Ovary (tissue), 9 donors: ENCODE data around the gene PCSK2. TPM values are rescaled to one million over a fixed set of nuclear protein-coding genes. Genes with fewer than 3 reads are reported as not detected.
"Not testable (repeated sequence)": the region's sequence is repeated elsewhere in the genome, so short reads cannot be mapped to it uniquely, and the experiment has no call there.

Source experiments
- DNase-seq, 5 donors: peaks; one replicate each; pipeline ENCODE4 v3.0.0-alpha.2; 2019 to 2020
- H3K27ac ChIP-seq, 2 donors: fragments of 200-600 bp; one replicate each; pipeline versions ENCODE4 v1.5.1 to v1.8.0; 2019 to 2022
- H3K27me3 ChIP-seq: fragments of 200-600 bp; one replicate; pipeline ENCODE4 v1.8.0; 2022
- H3K36me3 ChIP-seq: fragments of 200-600 bp; sonication (generic); one replicate; pipeline ENCODE4 v1.5.1; 2019
- H3K4me1 ChIP-seq: one replicate; pipeline ENCODE4 v1.8.1; 2013; ENCODE audit warnings: mild to moderate bottlenecking, moderate library complexity; ENCODE audit not compliant: insufficient read depth
- H3K4me3 ChIP-seq: fragments of 200-600 bp; sonication (generic); one replicate; pipeline ENCODE4 v1.5.1; 2017
- H3K9me3 ChIP-seq, 2 donors: fragments of 200-600 bp in 1 of 2; sonication (generic) in 1 of 2; one replicate each; pipeline versions ENCODE4 v1.5.1 to v1.8.1; 2013 to 2019; ENCODE audit warnings: mild to moderate bottlenecking in 1 of 2, moderate library complexity in 1 of 2
- EP300 ChIP-seq: sonication (generic); formaldehyde crosslinking; IDR thresholded peaks from one replicate; pipeline ENCODE4 v1.6.1; 2017; ENCODE audit warnings: antibody characterized with exemption
- POLR2A ChIP-seq: fragments of 450-650 bp; IDR thresholded peaks from one replicate; pipeline ENCODE4 v1.6.1; 2017; ENCODE audit warnings: antibody characterized with exemption, mild to moderate bottlenecking, moderate library complexity
- WGBS, 3 donors: extraction: QIAGEN DNeasy Blood & Tissue Kit in 1 of 3; methylation state at CpG; one replicate each; pipeline versions ENCODE4 v1.1.5 to v1.1.7; 2013 to 2017; 5-methylcytosine and 5-hydroxymethylcytosine counted together
- intact Hi-C, 4 donors: fragments of 100-400 bp; cut with DNase I; formaldehyde crosslinking; loops; one replicate each; pipeline versions ENCODE4 v1.11.0 to v1.15.1; 2022 to 2023
- polyA plus RNA-seq, 2 donors: library from polyadenylated mRNA; stranded (reverse); fragments of 200-250 nt in 1 of 2; fragments of 350-450 nt in 1 of 2; fragmentation: Illumina TruSeq in 1 of 2; extraction: RNeasy Lipid Tissue Mini Kit (QIAGEN cat#74804) in 1 of 2; gene quantifications; one replicate each; pipeline ENCODE4 v1.2.3, GENCODE V29; 2013 to 2014
- total RNA-seq, 7 donors: library from RNA; depleted of rRNA in 2 of 7; stranded (reverse); fragments of >200 nt in 2 of 7; fragmentation: NEBNext Ultra II Directional in 3 of 7; extraction: Animal tissue kit (Norgen Biotek cat#: 25700) in 3 of 7; gene quantifications; one replicate each; pipeline versions ENCODE4 v1.1.0 to v1.2.4, GENCODE V29; 2016 to 2023
- TF ChIP-seq, protein P1 (sequence below), 3 donors: fragments of 450-650 bp in 2 of 3; fragments of 200-600 bp in 1 of 3; IDR thresholded peaks; one replicate each; pipeline versions ENCODE4 v1.5.1 to v1.8.0; 2016 to 2022; ENCODE audit warnings: antibody characterized with exemption in 3 of 3, mild to moderate bottlenecking in 1 of 3
- donor health status: DM: no; HTN: no; CAD: no; lungs with moderate emphysema.
- donor health status: DM: no; HTN: no; CAD: no.
- donor health status: Bipolar disorder and iron deficiency.
- donor health status: DM: yes; HTN: yes; CAD: no.
- donor health status: DM: no; HTN: no; CAD: no.
- donor health status: DM: yes; HTN: yes; CAD: no.

Gene PCSK2
- total and polyA plus RNA-seq, 9 donors = 3.0 to 27.8 (median 6.7) TPM

DNA sequence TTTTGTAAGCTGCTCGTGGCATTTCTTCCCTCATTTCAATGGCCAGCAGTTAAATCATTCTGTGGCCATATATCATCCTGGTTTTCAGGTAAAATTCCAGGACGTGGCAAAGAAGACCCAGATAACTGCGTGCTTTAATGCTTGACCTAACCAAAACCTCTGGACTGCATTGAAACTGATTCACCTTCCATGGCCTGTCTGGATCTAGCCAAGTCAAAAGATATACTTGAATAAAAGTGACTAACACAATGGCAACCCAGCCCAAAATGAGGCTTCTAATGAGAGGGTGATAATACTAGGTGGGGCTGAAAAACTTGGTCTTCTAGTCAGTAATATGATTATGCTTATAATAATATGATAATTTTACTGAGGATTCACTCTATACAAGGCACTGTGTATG, 16.5 kb upstream of the PCSK2 start:
- intact Hi-C loops = no loop called here
- H3K36me3 ChIP-seq = no peaks in the 10 kb centered on the region
- H3K4me1 ChIP-seq = no peaks in the 10 kb centered on the region
- H3K4me3 ChIP-seq = no peak overlapping the region
- no peak overlapping the region for H3K27ac ChIP-seq
- no peaks in the 10 kb centered on the region for H3K27me3 ChIP-seq
- TF ChIP-seq EP300 = no peak
- TF ChIP-seq, protein P1, sequence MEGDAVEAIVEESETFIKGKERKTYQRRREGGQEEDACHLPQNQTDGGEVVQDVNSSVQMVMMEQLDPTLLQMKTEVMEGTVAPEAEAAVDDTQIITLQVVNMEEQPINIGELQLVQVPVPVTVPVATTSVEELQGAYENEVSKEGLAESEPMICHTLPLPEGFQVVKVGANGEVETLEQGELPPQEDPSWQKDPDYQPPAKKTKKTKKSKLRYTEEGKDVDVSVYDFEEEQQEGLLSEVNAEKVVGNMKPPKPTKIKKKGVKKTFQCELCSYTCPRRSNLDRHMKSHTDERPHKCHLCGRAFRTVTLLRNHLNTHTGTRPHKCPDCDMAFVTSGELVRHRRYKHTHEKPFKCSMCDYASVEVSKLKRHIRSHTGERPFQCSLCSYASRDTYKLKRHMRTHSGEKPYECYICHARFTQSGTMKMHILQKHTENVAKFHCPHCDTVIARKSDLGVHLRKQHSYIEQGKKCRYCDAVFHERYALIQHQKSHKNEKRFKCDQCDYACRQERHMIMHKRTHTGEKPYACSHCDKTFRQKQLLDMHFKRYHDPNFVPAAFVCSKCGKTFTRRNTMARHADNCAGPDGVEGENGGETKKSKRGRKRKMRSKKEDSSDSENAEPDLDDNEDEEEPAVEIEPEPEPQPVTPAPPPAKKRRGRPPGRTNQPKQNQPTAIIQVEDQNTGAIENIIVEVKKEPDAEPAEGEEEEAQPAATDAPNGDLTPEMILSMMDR (IDR thresholded peaks at IDR 0.05) = no peak
- TF ChIP-seq POLR2A = no peak
- DNase-seq = no peak
- WGBS, 3 donors = 49 to 55% (median 49%) methylated on average over 3 of the region's 3 CpGs
- H3K9me3 ChIP-seq = no peaks in the 10 kb centered on the region

DNA sequence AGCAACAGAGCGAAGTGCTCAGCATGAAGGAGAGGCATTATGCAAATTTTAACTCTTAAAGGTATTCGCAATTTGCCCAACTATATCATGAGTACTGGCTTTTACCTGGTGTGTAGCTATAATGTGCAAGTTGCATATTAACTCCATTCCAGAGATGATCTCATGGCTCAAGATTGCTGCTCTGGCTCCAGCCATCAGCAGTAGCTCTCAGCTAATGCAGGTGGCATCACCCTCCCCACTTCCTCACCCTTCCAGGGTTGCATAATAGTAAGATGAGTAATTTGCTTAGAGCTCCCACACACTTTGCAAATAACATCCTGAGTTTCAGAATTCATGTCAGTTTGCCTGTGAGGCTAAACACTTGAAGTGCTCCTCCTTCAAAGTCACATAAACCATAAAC, 15.9 kb upstream of the PCSK2 start:
- 81 to 92% (median 83%) methylated on average over 2 of the region's 2 CpGs for WGBS, 3 donors

GRCh38 chr20:17215167-17215566, 11.7 kb upstream of the PCSK2 start:
- TF ChIP-seq EP300 (no peak), POLR2A (no peak)
- TF ChIP-seq, protein P1 (IDR thresholded peaks at IDR 0.05) = no peak
- no peaks in the 10 kb centered on the region for H3K4me1 ChIP-seq
- intact Hi-C loops = no loop called here
- no peaks in the 10 kb centered on the region for H3K9me3 ChIP-seq
- H3K36me3 ChIP-seq = no peaks in the 10 kb centered on the region
- H3K27me3 ChIP-seq = no peaks in the 10 kb centered on the region
- H3K27ac ChIP-seq = no peak overlapping the region
- DNase-seq = no peak
- H3K4me3 ChIP-seq = no peak overlapping the region

More for the DNA sequence above, 15.9 kb upstream of the PCSK2 start:
- DNase-seq = no peak
- TF ChIP-seq, protein P1 (IDR thresholded peaks at IDR 0.05) = no peak
- TF ChIP-seq POLR2A (no peak), EP300 (no peak)
- Histone ChIP-seq H3K36me3 (no peaks in the 10 kb centered on the region), H3K4me1 (no peaks in the 10 kb centered on the region), H3K27me3 (no peaks in the 10 kb centered on the region), H3K9me3 (no peaks in the 10 kb centered on the region), H3K4me3 (no peak overlapping the region), H3K27ac (no peak overlapping the region)
- intact Hi-C loops = no loop called here

GRCh38 chr20:17219856-17220255, 7.0 kb upstream of the PCSK2 start:
- WGBS, 3 donors = 81 to 86% (median 83%) methylated on average over 1 of the region's 1 CpG
- H3K4me1 ChIP-seq, H3K9me3 ChIP-seq, H3K27me3 ChIP-seq, intact Hi-C loops, H3K27ac ChIP-seq, H3K4me3 ChIP-seq, DNase-seq, H3K36me3 ChIP-seq: not testable (repeated sequence)

DNA sequence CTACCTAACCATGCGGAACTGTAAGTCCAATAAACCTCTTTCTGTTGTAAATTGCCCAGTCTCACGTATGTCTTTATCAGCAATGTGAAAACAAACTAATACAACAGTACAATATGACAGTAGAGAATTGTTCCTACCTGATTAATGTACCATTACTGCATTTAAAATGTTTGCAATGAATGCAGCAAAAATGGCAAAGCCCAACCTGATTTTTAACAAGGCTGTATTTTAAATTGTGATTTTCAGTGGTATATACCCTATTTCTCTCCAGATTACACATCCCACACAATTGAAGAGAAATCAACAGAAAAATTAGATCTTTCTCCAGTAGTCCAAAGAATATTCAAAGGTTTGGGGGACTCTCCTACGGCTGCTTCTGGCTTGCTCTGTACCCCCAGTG, 3.3 kb upstream of the PCSK2 start:
- 30 to 36% (median 31%) methylated on average over 3 of the region's 3 CpGs for WGBS, 3 donors
- TF ChIP-seq POLR2A (no peak), EP300 (no peak)
- TF ChIP-seq, protein P1 (IDR thresholded peaks at IDR 0.05) = no peak

More for the DNA sequence above, 3.3 kb upstream of the PCSK2 start:
- Histone ChIP-seq H3K27ac (no peak overlapping the region), H3K9me3 (no peaks in the 10 kb centered on the region), H3K36me3 (no peaks in the 10 kb centered on the region), H3K4me3 (no peak overlapping the region), H3K4me1 (peaks cover 5% of the 10 kb centered on the region), H3K27me3 (no peaks in the 10 kb centered on the region)
- intact Hi-C loops = no loop called here
- DNase-seq = no peak
